Measurements from ENCODE around the gene HBG2. TPM values are rescaled to one million over a fixed set of nuclear protein-coding genes. Genes with fewer than 3 reads are reported as not detected.

Gene HBG2
- total and polyA plus RNA-seq, 9 of the 15 experiments (the other 6 are each of a cell fraction or from before 2014, with no cell fraction given), result 1,626 to 58,619 (median 10,515) TPM

DNA sequence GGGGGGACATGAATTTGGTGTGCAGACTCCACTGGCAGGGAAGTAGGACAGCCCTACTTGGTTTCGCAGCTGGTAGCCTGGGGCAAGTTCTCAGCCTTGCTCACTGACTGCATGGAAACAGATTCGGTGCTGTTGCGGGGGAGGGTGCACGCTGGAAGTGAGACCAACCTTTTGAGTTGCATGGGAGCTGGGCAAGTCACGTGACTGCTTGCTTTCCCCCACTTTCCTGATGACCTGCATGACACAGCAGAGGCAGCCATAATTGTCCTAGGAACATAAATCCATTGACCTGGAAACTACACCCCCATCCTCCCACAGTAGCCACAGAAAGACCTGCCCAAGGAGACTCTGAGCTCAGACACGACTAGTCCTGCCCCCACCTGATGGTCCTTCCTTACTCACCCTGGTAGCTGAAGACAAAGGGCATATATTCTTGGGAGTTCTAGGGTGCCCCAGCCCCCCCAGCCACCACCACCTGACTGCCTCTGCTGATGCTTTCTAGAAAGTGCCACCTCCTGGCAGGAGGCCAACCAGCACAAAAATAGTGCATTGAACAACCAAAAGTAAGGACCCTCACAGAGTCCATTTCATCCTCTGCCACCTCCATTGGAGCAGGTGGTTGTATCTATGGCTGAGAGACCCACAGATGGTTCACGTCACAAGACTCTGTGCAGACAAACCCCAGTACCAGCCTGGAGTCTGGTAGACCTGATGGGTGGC lies 4.1 kb upstream of the HBG2 start (continued):
- TF ChIP-seq, protein P1, sequence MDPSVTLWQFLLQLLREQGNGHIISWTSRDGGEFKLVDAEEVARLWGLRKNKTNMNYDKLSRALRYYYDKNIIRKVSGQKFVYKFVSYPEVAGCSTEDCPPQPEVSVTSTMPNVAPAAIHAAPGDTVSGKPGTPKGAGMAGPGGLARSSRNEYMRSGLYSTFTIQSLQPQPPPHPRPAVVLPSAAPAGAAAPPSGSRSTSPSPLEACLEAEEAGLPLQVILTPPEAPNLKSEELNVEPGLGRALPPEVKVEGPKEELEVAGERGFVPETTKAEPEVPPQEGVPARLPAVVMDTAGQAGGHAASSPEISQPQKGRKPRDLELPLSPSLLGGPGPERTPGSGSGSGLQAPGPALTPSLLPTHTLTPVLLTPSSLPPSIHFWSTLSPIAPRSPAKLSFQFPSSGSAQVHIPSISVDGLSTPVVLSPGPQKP (CRISPR knock-in tag; IDR thresholded peaks at IDR 0.05), result no peak
- TF ChIP-seq ADNP (tag; IDR thresholded peaks at IDR 0.05) (no peak), RNF2 (IDR thresholded peaks at IDR 0.05) (peak; percentile 59), KAT2B (IDR thresholded peaks at IDR 0.05; ENCODE audit: low read depth, low read length) (no peak), ZNF24 (IDR thresholded peaks at IDR 0.05) (no peak), NR2C2 (CRISPR knock-in tag; IDR thresholded peaks at IDR 0.05) (0 out of 2 replicates have a peak, but pooled peaks have one; percentile 30), NR2C2 (tag; IDR thresholded peaks at IDR 0.05) (peak; percentile 85), RBM15 (IDR thresholded peaks at IDR 0.05; ENCODE audit: insufficient read depth, low read length) (no peak), ZNF717 (CRISPR knock-in tag; IDR thresholded peaks at IDR 0.05) (no peak), SAFB (IDR thresholded peaks at IDR 0.05; ENCODE audit: borderline replicate concordance, low read depth, low read length) (no peak), JUN (IDR thresholded peaks at IDR 0.05; ENCODE audit: borderline replicate concordance, low read depth, low read length) (no peak), JUN (CRISPR knock-in tag; IDR thresholded peaks at IDR 0.05; ENCODE audit: borderline replicate concordance) (no peak), TAL1 (IDR thresholded peaks at IDR 0.05) (no peak), HNRNPUL1 (IDR thresholded peaks at IDR 0.05; ENCODE audit: low read length) (no peak), ZNF76 (CRISPR knock-in tag; IDR thresholded peaks at IDR 0.05; ENCODE audit: borderline replicate concordance) (peak; percentile 20; the same call in 1 of the 2 replicates), CXXC5 (CRISPR knock-in tag; IDR thresholded peaks at IDR 0.05) (peak; percentile 72), HNRNPL (IDR thresholded peaks at IDR 0.05; ENCODE audit: low read depth, low read length) (no peak), L3MBTL2 (IDR thresholded peaks at IDR 0.05) (peak; percentile 78), ZNF766 (CRISPR knock-in tag; conservative IDR thresholded peaks at IDR 0.05) (0 out of 2 replicates have a peak, but pooled peaks have one; percentile 62), TRIM24 (IDR thresholded peaks at IDR 0.05) (0 out of 4 replicates have a peak, but pooled peaks of 1 of the 2 experiments have one; percentile 57), ZNF232 (CRISPR knock-in tag; IDR thresholded peaks at IDR 0.05) (no peak)
- TF ChIP-seq, protein P2, sequence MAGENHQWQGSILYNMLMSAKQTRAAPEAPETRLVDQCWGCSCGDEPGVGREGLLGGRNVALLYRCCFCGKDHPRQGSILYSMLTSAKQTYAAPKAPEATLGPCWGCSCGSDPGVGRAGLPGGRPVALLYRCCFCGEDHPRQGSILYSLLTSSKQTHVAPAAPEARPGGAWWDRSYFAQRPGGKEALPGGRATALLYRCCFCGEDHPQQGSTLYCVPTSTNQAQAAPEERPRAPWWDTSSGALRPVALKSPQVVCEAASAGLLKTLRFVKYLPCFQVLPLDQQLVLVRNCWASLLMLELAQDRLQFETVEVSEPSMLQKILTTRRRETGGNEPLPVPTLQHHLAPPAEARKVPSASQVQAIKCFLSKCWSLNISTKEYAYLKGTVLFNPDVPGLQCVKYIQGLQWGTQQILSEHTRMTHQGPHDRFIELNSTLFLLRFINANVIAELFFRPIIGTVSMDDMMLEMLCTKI (IDR thresholded peaks at IDR 0.05; ENCODE audit: partially characterized antibody), result no peak
- TF ChIP-seq, protein P3, sequence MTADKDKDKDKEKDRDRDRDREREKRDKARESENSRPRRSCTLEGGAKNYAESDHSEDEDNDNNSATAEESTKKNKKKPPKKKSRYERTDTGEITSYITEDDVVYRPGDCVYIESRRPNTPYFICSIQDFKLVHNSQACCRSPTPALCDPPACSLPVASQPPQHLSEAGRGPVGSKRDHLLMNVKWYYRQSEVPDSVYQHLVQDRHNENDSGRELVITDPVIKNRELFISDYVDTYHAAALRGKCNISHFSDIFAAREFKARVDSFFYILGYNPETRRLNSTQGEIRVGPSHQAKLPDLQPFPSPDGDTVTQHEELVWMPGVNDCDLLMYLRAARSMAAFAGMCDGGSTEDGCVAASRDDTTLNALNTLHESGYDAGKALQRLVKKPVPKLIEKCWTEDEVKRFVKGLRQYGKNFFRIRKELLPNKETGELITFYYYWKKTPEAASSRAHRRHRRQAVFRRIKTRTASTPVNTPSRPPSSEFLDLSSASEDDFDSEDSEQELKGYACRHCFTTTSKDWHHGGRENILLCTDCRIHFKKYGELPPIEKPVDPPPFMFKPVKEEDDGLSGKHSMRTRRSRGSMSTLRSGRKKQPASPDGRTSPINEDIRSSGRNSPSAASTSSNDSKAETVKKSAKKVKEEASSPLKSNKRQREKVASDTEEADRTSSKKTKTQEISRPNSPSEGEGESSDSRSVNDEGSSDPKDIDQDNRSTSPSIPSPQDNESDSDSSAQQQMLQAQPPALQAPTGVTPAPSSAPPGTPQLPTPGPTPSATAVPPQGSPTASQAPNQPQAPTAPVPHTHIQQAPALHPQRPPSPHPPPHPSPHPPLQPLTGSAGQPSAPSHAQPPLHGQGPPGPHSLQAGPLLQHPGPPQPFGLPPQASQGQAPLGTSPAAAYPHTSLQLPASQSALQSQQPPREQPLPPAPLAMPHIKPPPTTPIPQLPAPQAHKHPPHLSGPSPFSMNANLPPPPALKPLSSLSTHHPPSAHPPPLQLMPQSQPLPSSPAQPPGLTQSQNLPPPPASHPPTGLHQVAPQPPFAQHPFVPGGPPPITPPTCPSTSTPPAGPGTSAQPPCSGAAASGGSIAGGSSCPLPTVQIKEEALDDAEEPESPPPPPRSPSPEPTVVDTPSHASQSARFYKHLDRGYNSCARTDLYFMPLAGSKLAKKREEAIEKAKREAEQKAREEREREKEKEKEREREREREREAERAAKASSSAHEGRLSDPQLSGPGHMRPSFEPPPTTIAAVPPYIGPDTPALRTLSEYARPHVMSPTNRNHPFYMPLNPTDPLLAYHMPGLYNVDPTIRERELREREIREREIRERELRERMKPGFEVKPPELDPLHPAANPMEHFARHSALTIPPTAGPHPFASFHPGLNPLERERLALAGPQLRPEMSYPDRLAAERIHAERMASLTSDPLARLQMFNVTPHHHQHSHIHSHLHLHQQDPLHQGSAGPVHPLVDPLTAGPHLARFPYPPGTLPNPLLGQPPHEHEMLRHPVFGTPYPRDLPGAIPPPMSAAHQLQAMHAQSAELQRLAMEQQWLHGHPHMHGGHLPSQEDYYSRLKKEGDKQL (CRISPR knock-in tag; IDR thresholded peaks at IDR 0.05; ENCODE audit: borderline replicate concordance), result no peak
